Measurements from ENCODE around the gene PKDCC.
"Not testable (repeated sequence)": the region's sequence is repeated elsewhere in the genome, so short reads cannot be mapped to it uniquely, and the experiment has no call there.

Gene PKDCC

GRCh38 chr2:42030829-42031228, 17.0 kb upstream of the PKDCC start:
- H3K4me3 ChIP-seq (ENCODE audit: low read length), result no peak overlapping the region
- TF ChIP-seq CTCF (conservative IDR thresholded peaks at IDR 0.05; ENCODE audit: low read depth, low read length), result no peak
- DNase-seq (ENCODE audit: low read depth), result no peak

- H3K4me3 ChIP-seq (ENCODE audit: low read length), result no peak overlapping the region
- TF ChIP-seq CTCF (conservative IDR thresholded peaks at IDR 0.05; ENCODE audit: low read depth, low read length), result no peak
- DNase-seq (ENCODE audit: low read depth), result no peak
Observed at GRCh38 chr2:42031281-42032223, 16.3 kb upstream of the PKDCC start.

GRCh38 chr2:42032224-42032620, 15.6 kb upstream of the PKDCC start:
- no peak for DNase-seq (ENCODE audit: low read depth)
- no peak for TF ChIP-seq CTCF (conservative IDR thresholded peaks at IDR 0.05; ENCODE audit: low read depth, low read length)
- H3K4me3 ChIP-seq (ENCODE audit: low read length), result no peak overlapping the region

GRCh38 chr2:42032745-42033144, 15.1 kb upstream of the PKDCC start:
- no peak for DNase-seq (ENCODE audit: low read depth)
- no peak for TF ChIP-seq CTCF (conservative IDR thresholded peaks at IDR 0.05; ENCODE audit: low read depth, low read length)
- no peak overlapping the region for H3K4me3 ChIP-seq (ENCODE audit: low read length)

- DNase-seq (ENCODE audit: low read depth), result not testable (repeated sequence)
Observed at GRCh38 chr2:42034096-42034495, 13.7 kb upstream of the PKDCC start.

GRCh38 chr2:42035241-42035640, 12.6 kb upstream of the PKDCC start:
- DNase-seq (ENCODE audit: low read depth), result no peak
- TF ChIP-seq CTCF (conservative IDR thresholded peaks at IDR 0.05; ENCODE audit: low read depth, low read length), result no peak
- H3K4me3 ChIP-seq (ENCODE audit: low read length), result no peak overlapping the region

More at GRCh38 chr2:42034096-42034495, 13.7 kb upstream of the PKDCC start:
- H3K4me3 ChIP-seq (ENCODE audit: low read length), result not testable (repeated sequence)

- no peak for DNase-seq (ENCODE audit: low read depth)
- H3K4me3 ChIP-seq (ENCODE audit: low read length), result no peak overlapping the region
- TF ChIP-seq CTCF (conservative IDR thresholded peaks at IDR 0.05; ENCODE audit: low read depth, low read length), result no peak
Observed at GRCh38 chr2:42036413-42036812, 11.4 kb upstream of the PKDCC start.
